H1 (cell line): Measurements from ENCODE around the gene NFASC.

Experiments used
- CREB1 ChIP-seq: IDR thresholded peaks from 2 replicates; pipeline ENCODE4 v1.6.1; 2012; ENCODE audit warnings: inconsistent platforms
- EZH2 ChIP-seq: fragments of 200-600 bp; sonication (generic); IDR thresholded peaks from 2 replicates; pipeline ENCODE4 v1.7.1; 2012; ENCODE audit warnings: low read depth, mild to moderate bottlenecking, moderate library complexity, low read length, inconsistent platforms; ENCODE audit not compliant: severe bottlenecking
- HDAC6 ChIP-seq: IDR thresholded peaks from one replicate; pipeline ENCODE4 v1.7.1; 2012; ENCODE audit warnings: low read depth, mild to moderate bottlenecking, inconsistent platforms, low read length, moderate library complexity
- JUND ChIP-seq: IDR thresholded peaks from 2 replicates; pipeline ENCODE4 v1.6.1; 2011; ENCODE audit warnings: mild to moderate bottlenecking, improper control_type of control experiment, low read length
- TF ChIP-seq, protein P1 (sequence below), 3 experiments: IDR thresholded peaks; 1 replicate in 2 of 3; 2 replicates in 1 of 3; pipeline versions ENCODE4 v1.5.1 to v1.6.1; 2011; ENCODE audit warnings: low read length in 3 of 3, mild to moderate bottlenecking in 3 of 3, inconsistent platforms in 2 of 3, low read depth in 1 of 3, moderate library complexity in 1 of 3; ENCODE audit not compliant: insufficient read depth in 1 of 3; ENCODE audit errors: control extremely low read depth in 1 of 3

DNA sequence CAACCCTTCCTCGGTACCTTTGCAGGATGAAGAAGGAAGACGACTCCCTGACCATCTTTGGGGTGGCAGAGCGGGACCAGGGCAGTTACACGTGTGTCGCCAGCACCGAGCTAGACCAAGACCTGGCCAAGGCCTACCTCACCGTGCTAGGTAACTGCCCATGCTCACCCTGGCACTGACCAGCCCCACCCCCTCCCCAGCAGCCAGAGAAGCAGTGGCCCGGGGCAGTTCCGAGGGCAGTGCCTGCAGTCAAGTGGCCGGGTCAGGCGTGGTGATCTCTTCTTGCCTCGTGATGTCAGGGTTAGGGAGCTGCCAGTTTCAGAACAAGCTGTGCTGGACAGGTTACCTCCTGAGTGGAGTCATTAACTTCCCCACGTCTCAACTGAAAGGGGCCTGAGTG, 106.0 kb downstream of the NFASC start:
- no peak for TF ChIP-seq CREB1
- no peak for TF ChIP-seq EZH2
- TF ChIP-seq, protein P1, sequence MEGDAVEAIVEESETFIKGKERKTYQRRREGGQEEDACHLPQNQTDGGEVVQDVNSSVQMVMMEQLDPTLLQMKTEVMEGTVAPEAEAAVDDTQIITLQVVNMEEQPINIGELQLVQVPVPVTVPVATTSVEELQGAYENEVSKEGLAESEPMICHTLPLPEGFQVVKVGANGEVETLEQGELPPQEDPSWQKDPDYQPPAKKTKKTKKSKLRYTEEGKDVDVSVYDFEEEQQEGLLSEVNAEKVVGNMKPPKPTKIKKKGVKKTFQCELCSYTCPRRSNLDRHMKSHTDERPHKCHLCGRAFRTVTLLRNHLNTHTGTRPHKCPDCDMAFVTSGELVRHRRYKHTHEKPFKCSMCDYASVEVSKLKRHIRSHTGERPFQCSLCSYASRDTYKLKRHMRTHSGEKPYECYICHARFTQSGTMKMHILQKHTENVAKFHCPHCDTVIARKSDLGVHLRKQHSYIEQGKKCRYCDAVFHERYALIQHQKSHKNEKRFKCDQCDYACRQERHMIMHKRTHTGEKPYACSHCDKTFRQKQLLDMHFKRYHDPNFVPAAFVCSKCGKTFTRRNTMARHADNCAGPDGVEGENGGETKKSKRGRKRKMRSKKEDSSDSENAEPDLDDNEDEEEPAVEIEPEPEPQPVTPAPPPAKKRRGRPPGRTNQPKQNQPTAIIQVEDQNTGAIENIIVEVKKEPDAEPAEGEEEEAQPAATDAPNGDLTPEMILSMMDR (IDR thresholded peaks at IDR 0.05; ENCODE audit: control extremely low read depth in 1 of 3, insufficient read depth in 1 of 3, low read depth in 1 of 3, low read length in 3 of 3), result no peak
- TF ChIP-seq HDAC6, result no peak
- no peak for TF ChIP-seq JUND
